ENCODE measurements around the gene PLXDC1.

GRCh38 chr17:39054111-39054645, 97.3 kb downstream of the PLXDC1 start:
- TF ChIP-seq POLR2A (IDR thresholded peaks at IDR 0.05) = no peak
- TF ChIP-seq CTCF (IDR thresholded peaks at IDR 0.05) = no peak

Measured in body of pancreas (tissue), 4 donors.